HUES64 (cell line): ENCODE data around the gene DTX3.

Source experiments
- H3K27ac ChIP-seq: 2 replicates; pipeline ENCODE4 v1.7.0; 2013; ENCODE audit warnings: low read depth, low read length, inconsistent platforms
- H3K27me3 ChIP-seq: 2 replicates; pipeline ENCODE4 v1.6.1; 2013; ENCODE audit warnings: mild to moderate bottlenecking, low read length; ENCODE audit not compliant: insufficient read depth
- H3K36me3 ChIP-seq: 2 replicates; pipeline ENCODE4 v1.6.1; 2013; ENCODE audit warnings: mild to moderate bottlenecking, low read length; ENCODE audit not compliant: insufficient read depth
- H3K4me1 ChIP-seq: 2 replicates; pipeline ENCODE4 v1.6.1; 2013; ENCODE audit warnings: mild to moderate bottlenecking, low read length, moderate library complexity; ENCODE audit not compliant: insufficient read depth
- H3K4me3 ChIP-seq: 2 replicates; pipeline ENCODE4 v1.5.1; 2013; ENCODE audit warnings: mild to moderate bottlenecking, low read length, moderate library complexity
- H3K9ac ChIP-seq: 2 replicates; pipeline ENCODE4 v1.6.1; 2013; ENCODE audit warnings: mild to moderate bottlenecking, low read depth, low read length
- H3K9me3 ChIP-seq: 2 replicates; pipeline ENCODE4 v1.6.1; 2013; ENCODE audit warnings: low read depth, low read length; ENCODE audit not compliant: insufficient read depth
- WGBS: fragments of 150-250, 120-280 bp; methylation state at CpG from one replicate; pipeline ENCODE4 v1.1.7; 2013; ENCODE audit warnings: missing lambda C conversion rate; 5-methylcytosine and 5-hydroxymethylcytosine counted together

The DTX3 gene

DNA sequence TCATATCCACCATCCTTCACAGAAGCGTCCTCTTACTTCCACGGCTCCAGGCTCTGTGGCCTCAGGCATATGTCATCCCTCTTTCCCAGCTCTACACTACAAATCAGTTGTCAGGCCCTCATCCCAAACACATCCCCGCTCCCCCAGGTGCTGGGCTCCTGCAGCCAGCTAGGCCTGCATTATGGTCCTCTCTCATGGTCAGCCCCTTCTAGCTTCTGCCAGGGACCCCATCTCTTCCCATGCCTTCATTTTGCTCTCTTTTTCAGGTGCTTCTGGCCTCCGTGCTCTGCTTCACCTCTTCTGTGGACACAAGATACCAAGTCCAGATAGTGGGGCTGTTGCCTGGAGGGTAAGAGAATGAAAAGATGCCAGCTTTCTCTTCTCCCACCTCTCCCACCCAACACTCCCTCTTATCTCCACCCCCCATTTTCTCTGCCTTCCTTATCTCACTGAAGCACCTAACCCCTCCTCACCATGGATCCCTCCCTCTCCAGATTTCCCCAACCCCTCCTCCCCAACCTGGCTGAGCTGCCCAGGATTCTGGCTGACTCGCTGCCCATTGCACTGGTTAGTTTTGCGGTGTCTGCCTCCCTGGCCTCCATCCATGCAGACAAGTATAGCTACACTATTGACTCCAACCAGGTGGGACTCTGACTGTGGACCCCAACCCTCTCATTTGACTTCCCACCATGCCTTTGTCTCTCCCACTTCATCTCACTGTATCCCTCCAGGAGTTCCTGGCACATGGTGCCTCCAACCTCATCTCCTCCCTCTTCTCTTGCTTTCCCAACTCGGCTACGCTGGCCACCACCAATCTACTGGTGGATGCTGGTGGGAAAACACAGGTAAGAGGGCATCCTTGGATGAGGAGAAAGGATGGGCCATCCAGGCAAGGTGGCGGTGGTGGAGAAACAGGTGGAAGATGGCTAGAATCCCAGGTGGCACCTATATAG lies 17.9 kb downstream of the DTX3 start:
- Histone ChIP-seq H3K9ac (no peak overlapping the region), H3K27ac (no peak overlapping the region), H3K9me3 (no peaks in the 10 kb centered on the region), H3K36me3 (no peaks in the 10 kb centered on the region), H3K27me3 (peaks cover 100% of the 10 kb centered on the region), H3K4me1 (no peaks in the 10 kb centered on the region), H3K4me3 (no peak overlapping the region)
- 82% methylated on average over 9 of the region's 9 CpGs for WGBS

- H3K27ac ChIP-seq = no peak overlapping the region
- no peaks in the 10 kb centered on the region for H3K9me3 ChIP-seq
- 82% methylated on average over 2 of the region's 2 CpGs for WGBS
- no peak overlapping the region for H3K4me3 ChIP-seq
- peaks cover 5% of the 10 kb centered on the region; the same call in 1 of the 2 replicates for H3K4me1 ChIP-seq
- no peak overlapping the region for H3K9ac ChIP-seq
- no peaks in the 10 kb centered on the region for H3K36me3 ChIP-seq
- peaks cover 100% of the 10 kb centered on the region for H3K27me3 ChIP-seq
Observed at GRCh38 chr12:57623385-57623784, 18.8 kb downstream of the DTX3 start.

DNA sequence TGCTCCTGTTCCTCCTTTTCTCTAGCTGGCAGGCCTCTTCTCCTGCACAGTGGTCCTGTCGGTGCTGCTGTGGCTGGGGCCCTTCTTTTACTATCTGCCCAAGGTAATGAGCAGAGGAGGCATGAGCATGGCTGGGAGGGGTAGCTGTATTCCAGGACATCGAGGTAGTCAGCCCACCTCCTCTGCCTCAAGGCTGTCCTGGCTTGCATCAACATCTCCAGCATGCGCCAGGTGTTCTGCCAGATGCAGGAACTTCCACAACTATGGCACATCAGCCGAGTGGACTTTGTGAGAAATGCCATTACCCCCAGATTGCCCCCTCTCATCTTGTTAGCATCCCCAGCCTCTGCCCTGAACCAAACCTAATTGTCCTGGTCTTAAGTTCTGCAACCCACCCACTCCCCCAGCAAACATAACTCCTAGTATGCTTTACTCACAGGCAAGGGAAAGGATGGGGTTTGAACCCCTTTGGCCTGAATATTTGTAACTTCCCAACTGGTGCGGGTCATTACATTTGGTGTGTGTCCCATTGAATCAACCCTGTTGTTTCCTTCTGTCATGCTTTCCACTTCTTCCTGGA lies 19.3 kb downstream of the DTX3 start:
- H3K4me1 ChIP-seq = peaks cover 5% of the 10 kb centered on the region; the same call in 1 of the 2 replicates
- H3K9ac ChIP-seq = no peak overlapping the region
- no peaks in the 10 kb centered on the region for H3K9me3 ChIP-seq
- H3K4me3 ChIP-seq = no peak overlapping the region
- no peak overlapping the region for H3K27ac ChIP-seq
- no peaks in the 10 kb centered on the region for H3K36me3 ChIP-seq
- H3K27me3 ChIP-seq = peaks cover 100% of the 10 kb centered on the region
- 81% methylated on average over 5 of the region's 5 CpGs for WGBS

DNA sequence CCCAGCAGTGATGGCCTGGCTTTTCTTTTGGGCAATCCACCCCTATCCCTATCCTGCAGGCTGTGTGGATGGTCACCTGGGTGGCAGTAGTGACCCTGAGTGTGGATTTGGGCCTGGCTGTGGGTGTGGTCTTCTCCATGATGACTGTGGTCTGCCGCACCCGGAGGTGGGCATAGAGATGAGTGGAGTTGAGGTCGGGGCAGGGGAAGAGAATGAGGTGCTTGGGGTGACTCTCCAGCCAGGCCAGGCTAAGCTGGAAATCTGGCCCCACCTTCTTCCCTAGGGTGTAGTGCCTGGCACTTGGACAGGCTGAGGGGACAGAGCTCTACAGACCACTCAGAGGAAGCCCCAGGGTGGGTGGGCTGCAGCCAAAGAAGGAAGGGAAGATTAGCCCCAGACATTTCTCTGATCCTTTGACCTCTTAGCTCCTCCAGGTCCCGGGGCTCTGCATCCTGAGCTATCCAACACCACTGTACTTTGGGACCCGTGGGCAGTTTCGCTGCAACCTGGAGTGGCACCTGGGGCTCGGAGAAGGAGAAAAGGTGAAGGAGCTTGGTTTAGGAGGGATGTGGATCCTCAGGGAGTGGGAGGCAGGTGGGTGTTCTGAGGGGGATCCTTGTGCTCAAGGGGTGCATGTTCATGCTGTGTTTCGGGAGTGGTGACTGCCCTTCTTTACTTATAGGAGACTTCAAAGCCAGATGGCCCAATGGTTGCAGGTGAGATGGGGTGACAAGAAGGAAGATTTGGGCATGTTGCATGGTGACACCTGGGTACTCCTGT lies 20.0 kb downstream of the DTX3 start:
- H3K4me3 ChIP-seq = no peak overlapping the region
- H3K36me3 ChIP-seq = no peaks in the 10 kb centered on the region
- no peaks in the 10 kb centered on the region for H3K9me3 ChIP-seq
- H3K27ac ChIP-seq = no peak overlapping the region
- H3K9ac ChIP-seq = no peak overlapping the region
- H3K27me3 ChIP-seq = peaks cover 100% of the 10 kb centered on the region
- 83% methylated on average over 8 of the region's 8 CpGs for WGBS
- peaks cover 5% of the 10 kb centered on the region; the same call in 1 of the 2 replicates for H3K4me1 ChIP-seq

GRCh38 chr12:57625261-57626032 lies 20.8 kb downstream of the DTX3 start:
- Histone ChIP-seq H3K9me3 (no peaks in the 10 kb centered on the region), H3K27me3 (peaks cover 100% of the 10 kb centered on the region), H3K4me1 (peaks cover 5% of the 10 kb centered on the region; the same call in 1 of the 2 replicates), H3K4me3 (no peak overlapping the region), H3K27ac (no peak overlapping the region), H3K9ac (no peak overlapping the region), H3K36me3 (no peaks in the 10 kb centered on the region)
- 91% methylated on average over 12 of the region's 12 CpGs for WGBS

- 89% methylated on average over 13 of the region's 13 CpGs for WGBS
- Histone ChIP-seq H3K27ac (no peak overlapping the region), H3K4me1 (peaks cover 8% of the 10 kb centered on the region), H3K4me3 (no peak overlapping the region), H3K36me3 (no peaks in the 10 kb centered on the region), H3K9me3 (no peaks in the 10 kb centered on the region), H3K9ac (no peak overlapping the region), H3K27me3 (peaks cover 100% of the 10 kb centered on the region)
Observed at GRCh38 chr12:57626111-57626920, 21.7 kb downstream of the DTX3 start.

DNA sequence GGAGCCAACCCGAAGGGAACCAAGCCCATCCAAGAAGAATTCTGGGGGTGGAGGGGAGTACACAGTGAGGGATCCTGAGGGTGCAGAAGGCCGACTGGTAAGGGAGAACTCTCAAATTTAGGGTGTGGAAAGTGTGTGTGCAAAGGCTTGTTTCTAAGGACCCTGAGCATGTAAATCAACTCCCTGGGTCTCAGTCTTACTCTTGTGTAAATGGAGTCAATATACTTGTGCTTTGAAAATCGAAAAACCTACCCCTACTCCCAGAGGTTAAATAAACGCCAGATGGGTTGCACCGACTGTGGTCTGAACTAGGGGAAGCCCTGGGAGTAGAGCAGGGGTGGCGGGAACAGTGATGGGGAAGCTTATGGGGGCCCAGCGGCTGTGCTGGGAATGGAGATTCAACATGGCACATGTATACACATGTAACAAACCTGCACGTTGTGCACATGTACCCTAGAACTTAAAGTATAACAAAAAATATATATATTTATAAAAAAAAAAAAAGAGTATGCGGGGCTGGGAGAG lies 22.4 kb downstream of the DTX3 start:
- peaks cover 100% of the 10 kb centered on the region for H3K27me3 ChIP-seq
- H3K36me3 ChIP-seq = no peaks in the 10 kb centered on the region
- H3K4me1 ChIP-seq = peaks cover 12% of the 10 kb centered on the region
- H3K4me3 ChIP-seq = no peak overlapping the region
- H3K9ac ChIP-seq = no peak overlapping the region
- no peaks in the 10 kb centered on the region for H3K9me3 ChIP-seq
- WGBS = 81% methylated on average over 7 of the region's 9 CpGs
- H3K27ac ChIP-seq = no peak overlapping the region

- Histone ChIP-seq H3K9ac (peak overlapping the region; percentile 36; the same call in 1 of the 2 replicates), H3K4me1 (peaks cover 12% of the 10 kb centered on the region), H3K4me3 (peak overlapping the region; percentile 42), H3K27me3 (peaks cover 100% of the 10 kb centered on the region), H3K27ac (no peak overlapping the region), H3K9me3 (no peaks in the 10 kb centered on the region), H3K36me3 (no peaks in the 10 kb centered on the region)
- 57% methylated on average over 67 of the region's 67 CpGs for WGBS
Observed at GRCh38 chr12:57627501-57628279, 23.1 kb downstream of the DTX3 start.

DNA sequence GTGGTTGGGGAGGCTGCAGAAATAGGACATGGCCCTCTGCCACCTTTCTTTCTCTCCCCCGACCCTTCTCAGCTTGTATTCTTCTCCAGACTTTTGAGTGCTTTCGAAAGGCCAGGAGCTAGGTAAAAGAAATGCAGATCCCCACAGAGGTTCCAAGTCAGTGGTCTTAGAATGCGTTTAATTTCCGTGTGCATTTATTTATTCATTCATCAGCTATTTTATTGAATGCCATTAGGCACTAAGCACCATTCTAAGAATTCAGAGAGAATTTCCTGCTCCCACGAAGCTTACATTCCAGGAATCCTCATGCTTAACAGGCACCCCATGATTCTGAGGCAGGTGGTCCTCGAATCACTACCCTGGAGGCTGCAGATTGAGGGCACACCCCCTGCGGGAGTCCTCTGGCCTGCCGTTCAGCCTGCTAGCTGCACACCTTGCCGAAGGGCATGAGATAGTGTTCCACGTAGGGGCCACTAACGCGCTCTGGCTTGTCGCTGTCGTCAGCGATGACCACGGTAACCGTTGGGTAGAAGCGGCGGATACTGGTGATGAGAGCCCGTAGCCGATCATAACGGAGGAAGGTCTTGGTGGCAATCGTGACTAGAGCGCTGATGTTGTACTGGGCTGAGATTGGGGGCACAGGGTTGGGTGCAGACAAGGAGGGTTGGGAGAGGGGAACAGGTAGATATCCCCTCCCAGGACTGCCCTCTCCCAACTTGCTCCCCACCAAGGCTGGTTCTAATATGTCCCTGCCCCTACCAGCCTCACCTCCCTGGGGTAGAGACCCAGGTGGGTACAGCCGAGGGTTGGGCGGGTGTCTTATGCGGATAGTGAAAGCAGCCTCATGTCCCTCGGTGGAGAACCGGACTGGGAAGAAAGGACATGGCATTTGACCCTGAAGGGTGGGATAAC lies 23.9 kb downstream of the DTX3 start:
- 88% methylated on average over 29 of the region's 29 CpGs for WGBS
- Histone ChIP-seq H3K27me3 (peaks cover 100% of the 10 kb centered on the region), H3K9ac (no peak overlapping the region), H3K9me3 (no peaks in the 10 kb centered on the region), H3K27ac (no peak overlapping the region), H3K4me1 (peaks cover 12% of the 10 kb centered on the region), H3K4me3 (peak overlapping the region; percentile 42; the same call in 1 of the 2 replicates), H3K36me3 (no peaks in the 10 kb centered on the region)
